Epithelial cell of esophagus (primary cell): ENCODE results near the gene BRICD5.

Experiments used
- DNase-seq: peaks from one replicate; pipeline ENCODE4 v3.0.0; 2010; ENCODE audit warnings: low read depth
- H3K4me3 ChIP-seq: 2 replicates; pipeline ENCODE4 v1.5.1; 2011; ENCODE audit warnings: mild to moderate bottlenecking, low read length, control low read depth
- TF ChIP-seq, protein P1 (sequence below): IDR thresholded peaks from 2 replicates; pipeline ENCODE4 v1.5.1; 2011; ENCODE audit warnings: low read depth, mild to moderate bottlenecking, low read length, control low read depth, inconsistent platforms; ENCODE audit not compliant: insufficient read depth; ENCODE audit errors: missing control alignments

BRICD5 gene

GRCh38 chr16:2186064-2186463, 24.6 kb downstream of the BRICD5 start:
- H3K4me3 ChIP-seq, result no peak overlapping the region
- DNase-seq, result no peak
- TF ChIP-seq, protein P1, sequence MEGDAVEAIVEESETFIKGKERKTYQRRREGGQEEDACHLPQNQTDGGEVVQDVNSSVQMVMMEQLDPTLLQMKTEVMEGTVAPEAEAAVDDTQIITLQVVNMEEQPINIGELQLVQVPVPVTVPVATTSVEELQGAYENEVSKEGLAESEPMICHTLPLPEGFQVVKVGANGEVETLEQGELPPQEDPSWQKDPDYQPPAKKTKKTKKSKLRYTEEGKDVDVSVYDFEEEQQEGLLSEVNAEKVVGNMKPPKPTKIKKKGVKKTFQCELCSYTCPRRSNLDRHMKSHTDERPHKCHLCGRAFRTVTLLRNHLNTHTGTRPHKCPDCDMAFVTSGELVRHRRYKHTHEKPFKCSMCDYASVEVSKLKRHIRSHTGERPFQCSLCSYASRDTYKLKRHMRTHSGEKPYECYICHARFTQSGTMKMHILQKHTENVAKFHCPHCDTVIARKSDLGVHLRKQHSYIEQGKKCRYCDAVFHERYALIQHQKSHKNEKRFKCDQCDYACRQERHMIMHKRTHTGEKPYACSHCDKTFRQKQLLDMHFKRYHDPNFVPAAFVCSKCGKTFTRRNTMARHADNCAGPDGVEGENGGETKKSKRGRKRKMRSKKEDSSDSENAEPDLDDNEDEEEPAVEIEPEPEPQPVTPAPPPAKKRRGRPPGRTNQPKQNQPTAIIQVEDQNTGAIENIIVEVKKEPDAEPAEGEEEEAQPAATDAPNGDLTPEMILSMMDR, result no peak

DNA sequence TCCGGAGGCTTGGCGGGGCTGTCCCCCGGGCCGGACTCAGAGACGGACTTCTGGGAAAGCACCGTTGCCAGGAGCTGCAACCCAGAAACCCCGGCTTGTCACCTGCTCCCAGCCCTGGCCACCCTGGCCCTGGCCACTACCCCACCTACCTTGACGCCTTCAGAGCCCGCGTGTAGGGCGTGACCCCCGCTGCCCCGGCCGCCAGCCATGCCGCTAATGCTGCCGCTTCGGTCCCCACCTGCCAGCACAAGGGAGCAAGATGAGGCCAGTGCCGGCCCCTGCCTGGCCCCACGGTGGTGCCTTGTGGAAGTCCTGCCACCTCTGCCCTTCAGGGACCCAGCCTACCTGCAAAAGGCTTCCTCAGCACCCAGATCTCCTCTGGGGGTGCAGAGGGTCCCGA, 25.7 kb downstream of the BRICD5 start:
- TF ChIP-seq, protein P1, result no peak
- no peak overlapping the region for H3K4me3 ChIP-seq
- no peak for DNase-seq

- no peak overlapping the region for H3K4me3 ChIP-seq
- DNase-seq, result no peak
- TF ChIP-seq, protein P1, result no peak
Measured at GRCh38 chr16:2184346-2184745, 26.3 kb downstream of the BRICD5 start.

GRCh38 chr16:2183671-2184070, 27.0 kb downstream of the BRICD5 start:
- no peak overlapping the region for H3K4me3 ChIP-seq
- TF ChIP-seq, protein P1, result no peak
- no peak for DNase-seq

DNA sequence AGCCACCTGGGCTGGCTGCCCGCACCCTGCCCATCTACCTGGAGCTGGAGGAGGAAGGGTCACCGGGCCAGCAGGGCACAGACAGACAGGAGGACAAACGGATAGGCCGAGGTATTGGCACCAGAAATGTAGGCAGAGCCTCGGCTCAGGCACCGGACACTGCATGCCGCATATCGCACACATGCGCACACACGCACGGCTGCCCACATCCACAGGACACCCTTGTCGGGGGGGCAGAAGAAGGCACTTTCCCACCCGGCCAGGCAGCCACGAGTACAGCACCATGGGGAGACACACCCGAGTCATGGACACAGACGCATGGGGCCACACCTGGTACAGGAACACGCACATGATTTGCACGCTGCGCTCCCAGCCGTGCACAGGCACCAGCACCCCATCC, 28.7 kb downstream of the BRICD5 start:
- no peak for DNase-seq
- TF ChIP-seq, protein P1, result no peak
- no peak overlapping the region for H3K4me3 ChIP-seq

DNA sequence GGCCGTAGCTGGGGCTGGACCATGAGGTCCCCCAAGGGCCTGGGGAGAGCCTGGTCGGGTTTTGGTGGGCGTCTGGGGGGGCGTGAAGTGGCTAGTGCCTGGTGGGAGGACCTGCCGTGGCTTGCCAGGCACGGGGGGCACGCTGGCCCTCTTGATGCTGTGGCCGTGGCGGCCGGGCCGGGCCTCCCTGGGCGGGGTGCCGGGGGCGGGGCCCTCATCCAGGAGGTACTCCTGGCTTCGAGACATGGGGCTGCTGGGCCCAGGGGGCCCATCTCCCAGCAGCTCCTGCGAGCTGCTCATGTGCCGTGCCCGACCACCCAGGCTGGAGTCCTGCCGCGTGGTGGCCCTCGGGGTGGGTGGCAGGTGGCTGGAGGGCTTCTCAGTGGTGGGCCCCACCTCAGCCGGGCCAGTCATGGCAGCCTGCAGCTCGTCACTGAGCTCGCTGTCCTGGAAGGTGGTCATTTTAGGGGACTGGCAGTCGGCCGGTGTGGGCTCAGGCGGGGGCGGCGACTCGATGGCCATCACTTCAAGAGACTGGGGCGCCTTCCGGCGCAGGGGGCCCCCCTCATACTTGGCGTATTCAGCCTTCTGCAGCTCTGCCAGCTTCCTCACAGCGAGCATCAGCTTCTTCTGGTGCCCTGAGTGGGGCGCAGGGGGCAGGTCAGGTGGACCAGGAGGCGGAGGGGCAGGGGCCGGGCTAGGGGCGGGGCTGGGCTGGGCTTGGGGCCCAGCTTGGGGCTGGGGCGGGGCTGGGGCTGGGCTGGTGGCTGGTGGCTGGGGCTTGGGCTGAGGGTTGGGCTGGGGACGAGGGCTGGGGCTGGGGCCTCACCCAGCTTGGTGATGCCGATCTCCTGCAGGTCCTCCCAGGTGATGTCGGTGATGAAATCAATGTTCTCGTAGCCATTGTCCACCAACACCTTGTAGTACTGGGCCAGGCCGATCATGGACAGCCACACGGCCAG, 29.4 kb downstream of the BRICD5 start:
- H3K4me3 ChIP-seq, result no peak overlapping the region
- no peak for DNase-seq
- TF ChIP-seq, protein P1, result no peak

GRCh38 chr16:2180461-2180860, 30.2 kb downstream of the BRICD5 start:
- TF ChIP-seq, protein P1, result no peak
- DNase-seq, result no peak
- H3K4me3 ChIP-seq, result no peak overlapping the region
